OCI-LY7 (cell line): ENCODE measurements around the gene NFX1. TPM values are rescaled to one million over a fixed set of nuclear protein-coding genes. Genes with fewer than 3 reads are reported as not detected.
"Not testable (repeated sequence)": the region's sequence is repeated elsewhere in the genome, so short reads cannot be mapped to it uniquely, and the experiment has no call there.

ENCODE experiments used
- BruUV-seq: library from RNA; stranded (reverse); fragments of 400-500 nt; replicated peaks from 2 replicates; lab custom pipeline; 2021; lab: Mats Ljungman, UMichigan
- CTCF ChIA-PET: fragments of 300-600 bp; sonication (Branson Sonifier 250); formaldehyde crosslinking; loops from one replicate; lab custom pipeline; 2022; ENCODE audit warnings: antibody characterized with exemption; ENCODE audit not compliant: unreplicated experiment; lab: Charles Lee
- POLR2A ChIA-PET: fragments of 300-600 bp; sonication (Branson Sonifier 250); formaldehyde crosslinking; loops from one replicate; lab custom pipeline; 2022; ENCODE audit warnings: antibody characterized with exemption; lab: Charles Lee
- DNase-seq: peaks from one replicate; pipeline ENCODE4 v3.0.0-alpha.2; 2015; ENCODE audit warnings: low spot score
- H2AFZ ChIP-seq: fragments of 200-600 bp; sonication (generic), shearing (Covaris generic); 2 replicates; pipeline ENCODE4 v1.6.1; 2014; ENCODE audit warnings: mild to moderate bottlenecking, antibody characterized with exemption, low read length, moderate library complexity
- H3K27ac ChIP-seq: fragments of 200-600 bp; sonication (generic); 2 replicates; pipeline ENCODE4 v1.5.1; 2014; ENCODE audit warnings: mixed run types, low read depth, mild to moderate bottlenecking, moderate library complexity, low read length, inconsistent platforms; ENCODE audit not compliant: poor library complexity, severe bottlenecking
- H3K36me3 ChIP-seq: fragments of 200-600 bp; sonication (generic); 2 replicates; pipeline ENCODE4 v1.6.1; 2014; ENCODE audit warnings: mild to moderate bottlenecking, antibody characterized with exemption, low read length, moderate library complexity, mixed read lengths; ENCODE audit not compliant: insufficient read depth
- H3K4me1 ChIP-seq: fragments of 200-600 bp; sonication (generic); 2 replicates; pipeline ENCODE4 v1.5.1; 2014; ENCODE audit warnings: mild to moderate bottlenecking, low read length; ENCODE audit not compliant: insufficient read depth, poor library complexity, severe bottlenecking
- H3K4me2 ChIP-seq: fragments of 200-600 bp; sonication (generic); 2 replicates; pipeline ENCODE4 v1.6.1; 2014; ENCODE audit warnings: mild to moderate bottlenecking, low read length
- H3K4me3 ChIP-seq: fragments of 200-600 bp; sonication (generic); 2 replicates; pipeline ENCODE4 v1.5.1; 2014; ENCODE audit warnings: mild to moderate bottlenecking, low read depth, low read length; ENCODE audit not compliant: poor library complexity, severe bottlenecking
- H3K79me2 ChIP-seq: fragments of 200-600 bp; sonication (generic); 2 replicates; pipeline ENCODE4 v1.6.1; 2016; ENCODE audit warnings: low read depth, mild to moderate bottlenecking, low read length, moderate library complexity, mixed read lengths; ENCODE audit not compliant: insufficient read depth
- H3K9me2 ChIP-seq: fragments of 200-600 bp; sonication (generic); 2 replicates; pipeline ENCODE4 v1.6.1; 2016; ENCODE audit warnings: mild to moderate bottlenecking, low read length, mixed read lengths; ENCODE audit not compliant: insufficient read depth
- H3K9me3 ChIP-seq: fragments of 200-600 bp; sonication (generic); 2 replicates; pipeline ENCODE4 v1.6.1; 2014; ENCODE audit warnings: mild to moderate bottlenecking, mixed run types, low read length, mixed read lengths
- H4K20me1 ChIP-seq: fragments of 200-600 bp; sonication (generic); 2 replicates; pipeline ENCODE4 v1.6.1; 2014; ENCODE audit warnings: mild to moderate bottlenecking, antibody characterized with exemption, low read length, moderate library complexity, mixed read lengths; ENCODE audit not compliant: insufficient read depth
- CTCF ChIP-seq: fragments of 200-600 bp; sonication (generic); conservative IDR thresholded peaks from 2 replicates; pipeline ENCODE4 v1.5.1; 2014; ENCODE audit warnings: mild to moderate bottlenecking, antibody characterized with exemption, low read length, moderate library complexity, mixed read lengths
- EZH2phosphoT487 ChIP-seq: fragments of 200-600 bp; sonication (generic); IDR thresholded peaks from 2 replicates; pipeline ENCODE4 v1.6.1; 2018; ENCODE audit warnings: low read depth, borderline replicate concordance, mild to moderate bottlenecking, mixed run types, antibody characterized with exemption, low read length, moderate library complexity, mixed read lengths
- intact Hi-C: fragments of 100-400 bp; cut with micrococcal nuclease; formaldehyde crosslinking; loops from one replicate; pipeline ENCODE4 v1.10.0; 2022; ENCODE audit not compliant: unreplicated experiment
- total RNA-seq, 2 experiments: library from RNA; depleted of rRNA in 1 of 2; stranded (reverse); fragments of >200 nt in 1 of 2; shearing (Covaris generic) in 1 of 2; gene quantifications; 2 replicates each; pipeline ENCODE4 v1.2.3, GENCODE V29; 2014 to 2022

Gene NFX1
- total RNA-seq, 2 experiments from 2014 or later, result 32.3 to 58.3 TPM

GRCh38 chr9:33355933-33356332, 65.6 kb downstream of the NFX1 start:
- CTCF ChIA-PET, result no interaction called here
- H3K9me2 ChIP-seq, result no peaks in the 10 kb centered on the region
- H2AFZ ChIP-seq, result no peak overlapping the region
- no peak overlapping the region for H3K27ac ChIP-seq
- H4K20me1 ChIP-seq, result no peaks in the 10 kb centered on the region
- intact Hi-C loops, result no loop called here
- TF ChIP-seq CTCF (no peak), EZH2phosphoT487 (no peak)
- H3K4me3 ChIP-seq, result no peak overlapping the region
- no peak overlapping the region for H3K4me2 ChIP-seq
- H3K9me3 ChIP-seq, result no peaks in the 10 kb centered on the region
- no peaks in the 10 kb centered on the region for H3K79me2 ChIP-seq
- peaks cover 68% of the 10 kb centered on the region for H3K36me3 ChIP-seq
- no peaks in the 10 kb centered on the region for H3K4me1 ChIP-seq
- BruUV-seq, result no TSS peak
- no peak for DNase-seq
- POLR2A ChIA-PET, result interaction anchor here (0.6 to 1.3 kb wide), 3 partner anchors 16 to 1696 kb away, joined by 3 to 6 read pairs (median 5); no protein-coding TSS in a partner anchor

- H4K20me1 ChIP-seq, intact Hi-C loops, H3K9me3 ChIP-seq, H3K79me2 ChIP-seq, H3K4me1 ChIP-seq, DNase-seq, CTCF ChIA-PET, H3K4me2 ChIP-seq, H3K27ac ChIP-seq, H3K9me2 ChIP-seq, POLR2A ChIA-PET, BruUV-seq, H2AFZ ChIP-seq, H3K4me3 ChIP-seq: not testable (repeated sequence)
- H3K36me3 ChIP-seq, result peaks cover 70% of the 10 kb centered on the region
Observed at GRCh38 chr9:33358641-33359040, 68.3 kb downstream of the NFX1 start.

GRCh38 chr9:33364127-33364526, 73.8 kb downstream of the NFX1 start:
- H2AFZ ChIP-seq, result no peak overlapping the region
- H3K9me3 ChIP-seq, result no peaks in the 10 kb centered on the region
- TF ChIP-seq EZH2phosphoT487 (no peak), CTCF (no peak)
- no peaks in the 10 kb centered on the region for H3K79me2 ChIP-seq
- intact Hi-C loops, result no loop called here
- H3K4me2 ChIP-seq, result no peak overlapping the region
- no peaks in the 10 kb centered on the region for H4K20me1 ChIP-seq
- BruUV-seq, result no TSS peak
- no peak for DNase-seq
- CTCF ChIA-PET, result no interaction called here
- H3K4me3 ChIP-seq, result no peak overlapping the region
- POLR2A ChIA-PET, result no interaction called here
- no peak overlapping the region for H3K27ac ChIP-seq
- H3K36me3 ChIP-seq, result peaks cover 82% of the 10 kb centered on the region
- no peaks in the 10 kb centered on the region for H3K9me2 ChIP-seq
- no peaks in the 10 kb centered on the region for H3K4me1 ChIP-seq

DNA sequence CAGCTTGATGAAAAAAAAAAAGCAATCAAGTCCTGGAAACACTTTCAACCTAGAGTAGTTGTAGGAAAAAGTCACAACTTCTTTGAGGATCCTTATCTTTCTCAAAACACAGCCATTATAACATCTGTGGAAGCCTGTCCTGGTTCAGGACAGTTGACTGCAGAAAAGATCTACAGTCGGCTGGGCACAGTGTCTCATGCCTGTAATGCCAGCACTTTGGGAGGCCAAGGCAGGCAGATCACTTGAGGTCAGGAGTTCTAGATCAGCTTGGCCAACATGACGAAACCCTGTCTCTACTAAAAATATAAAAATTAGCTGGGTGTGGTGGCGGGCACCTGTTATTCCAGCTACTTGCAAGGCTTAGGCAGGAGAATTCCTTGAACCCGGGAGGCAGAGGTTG, 74.5 kb downstream of the NFX1 start:
- peaks cover 83% of the 10 kb centered on the region for H3K36me3 ChIP-seq
- POLR2A ChIA-PET, result not testable (repeated sequence)

More for the DNA sequence above, 74.5 kb downstream of the NFX1 start:
- intact Hi-C loops, H3K9me2 ChIP-seq, H3K4me3 ChIP-seq, H4K20me1 ChIP-seq, BruUV-seq, H3K4me2 ChIP-seq, H3K4me1 ChIP-seq, DNase-seq, H2AFZ ChIP-seq, CTCF ChIA-PET, H3K27ac ChIP-seq, H3K79me2 ChIP-seq, H3K9me3 ChIP-seq: not testable (repeated sequence)
